Activated CD4-positive, alpha-beta T cell treated with anti-CD3 and anti-CD28 coated beads, Interleukin-10, Interleukin-2, amounts not matched to agents 100 ng/mL and 50 ng/mL, durations not matched to agents 16 hours and 8 hours (primary cell): ENCODE measurements around the gene PILRA.
"Not testable (repeated sequence)": the region's sequence is repeated elsewhere in the genome, so short reads cannot be mapped to it uniquely, and the experiment has no call there.

ENCODE experiments used
- DNase-seq: peaks from one replicate; pipeline ENCODE4 v3.0.0-alpha.2; 2020

PILRA gene

GRCh38 chr7:100373261-100373831, at the start of gene PILRA:
Gene PILRA (plus strand): TSS chr7:100373487. CDS start chr7:100373657, 170 bp downstream.
- no peak for DNase-seq

GRCh38 chr7:100324194-100324593, 49.1 kb upstream of the PILRA start:
- not testable (repeated sequence) for DNase-seq

- DNase-seq: not testable (repeated sequence)
These were observed 47.6 kb upstream of the PILRA start for GRCh38 chr7:100325671-100326070.

GRCh38 chr7:100326914-100327313, 46.4 kb upstream of the PILRA start:
- not testable (repeated sequence) for DNase-seq

GRCh38 chr7:100335566-100336466, 37.5 kb upstream of the PILRA start:
- DNase-seq: peak; percentile 94

GRCh38 chr7:100338083-100338696, 35.1 kb upstream of the PILRA start:
- DNase-seq: not testable (repeated sequence)

GRCh38 chr7:100341286-100341685, 32.0 kb upstream of the PILRA start:
- DNase-seq: not testable (repeated sequence)

GRCh38 chr7:100342765-100343164, 30.5 kb upstream of the PILRA start:
- no peak for DNase-seq

- DNase-seq: not testable (repeated sequence)
These were observed 29.1 kb upstream of the PILRA start for GRCh38 chr7:100344124-100344559.

- peak; percentile 94 for DNase-seq
These were observed 28.6 kb upstream of the PILRA start for GRCh38 chr7:100344560-100345287.

- DNase-seq: peak; percentile 73
These were observed 28.0 kb upstream of the PILRA start for GRCh38 chr7:100345288-100345672.

GRCh38 chr7:100346921-100347320, 26.4 kb upstream of the PILRA start:
- no peak for DNase-seq

- DNase-seq: no peak
These were observed 24.5 kb upstream of the PILRA start for GRCh38 chr7:100348805-100349204.

GRCh38 chr7:100349757-100350156, 23.5 kb upstream of the PILRA start:
- DNase-seq: no peak

- no peak for DNase-seq
These were observed 21.6 kb upstream of the PILRA start for GRCh38 chr7:100351657-100352058.

GRCh38 chr7:100352230-100352781, 21.0 kb upstream of the PILRA start:
- not testable (repeated sequence) for DNase-seq

GRCh38 chr7:100352984-100353684, 20.2 kb upstream of the PILRA start:
- no peak for DNase-seq

GRCh38 chr7:100353685-100354330, 19.5 kb upstream of the PILRA start:
- peak; percentile 34 for DNase-seq

GRCh38 chr7:100356416-100357068, 16.7 kb upstream of the PILRA start:
- no peak for DNase-seq

GRCh38 chr7:100357131-100357561, 16.1 kb upstream of the PILRA start:
- DNase-seq: no peak
